Heart left ventricle (tissue), 16 donors: ENCODE data around the gene CENPO. TPM values are rescaled to one million over a fixed set of nuclear protein-coding genes. Genes with fewer than 3 reads are reported as not detected.

Source experiments
- ATAC-seq, 4 donors: fragments of 200-7000 bp; cut with Tn5 transposase; one replicate each; pipeline ENCODE4 v1.9.1; 2020 to 2022; ENCODE audit warnings: moderate library complexity in 4 of 4, mild to moderate bottlenecking in 3 of 4, moderate number of reproducible peaks in 1 of 4
- DNase-seq, 5 donors: peaks; one replicate each; pipeline ENCODE4 v3.0.0-alpha.2; 2020
- H3K27ac ChIP-seq, 12 donors: fragments of 200-600 bp; sonication (generic) in 4 of 12; one replicate each; pipeline versions ENCODE4 v1.5.0 to v1.8.0; 2016 to 2022; ENCODE audit warnings: mild to moderate bottlenecking in 2 of 12
- H3K27me3 ChIP-seq, 9 donors: fragments of 200-600 bp; sonication (generic) in 2 of 9; one replicate each; pipeline versions ENCODE4 v1.5.1 to v1.8.0; 2016 to 2022; ENCODE audit warnings: mild to moderate bottlenecking in 3 of 9
- H3K36me3 ChIP-seq, 9 donors: fragments of 200-600 bp; sonication (generic) in 2 of 9; one replicate each; pipeline versions ENCODE4 v1.5.0 to v1.8.0; 2018 to 2022; ENCODE audit warnings: mild to moderate bottlenecking in 2 of 9
- H3K4me1 ChIP-seq, 12 donors: fragments of 200-600 bp; sonication (generic) in 4 of 12; one replicate each; pipeline versions ENCODE4 v1.5.0 to v1.8.0; 2016 to 2022; ENCODE audit warnings: mild to moderate bottlenecking in 3 of 12
- H3K4me3 ChIP-seq, 12 donors: fragments of 200-600 bp; sonication (generic) in 4 of 12; one replicate each; pipeline versions ENCODE4 v1.5.0 to v1.8.0; 2017 to 2022; ENCODE audit warnings: mild to moderate bottlenecking in 9 of 12, moderate library complexity in 4 of 12
- H3K9me3 ChIP-seq, 12 donors: fragments of 200-600 bp; sonication (generic) in 4 of 12; one replicate each; pipeline versions ENCODE4 v1.5.0 to v1.8.0; 2016 to 2022; ENCODE audit warnings: mild to moderate bottlenecking in 1 of 12
- POLR2A ChIP-seq, 2 donors: fragments of 450-650 bp; IDR thresholded peaks; one replicate each; pipeline ENCODE4 v1.6.1; 2017; ENCODE audit warnings: antibody characterized with exemption in 2 of 2, mild to moderate bottlenecking in 2 of 2, moderate library complexity in 2 of 2
- WGBS, 4 donors: extraction: QIAGEN DNeasy Blood & Tissue Kit in 2 of 4; methylation state at CpG; one replicate each; pipeline versions ENCODE4 v1.1.5 to v1.1.7; 2013 to 2018; 5-methylcytosine and 5-hydroxymethylcytosine counted together
- intact Hi-C, 10 donors: fragments of 100-400 bp; cut with DNase I; formaldehyde crosslinking; loops; one replicate each; pipeline versions ENCODE4 v1.11.1 to v1.14.2; 2022
- polyA plus RNA-seq, 2 donors: library from polyadenylated mRNA; stranded (reverse); fragments of 200-250 nt; gene quantifications; one replicate each; pipeline ENCODE4 v1.2.3, GENCODE V29; 2013
- total RNA-seq, 9 donors: library from RNA; depleted of rRNA in 2 of 9; stranded (reverse); fragments of >200 nt in 2 of 9; fragmentation: NEBNext Ultra II Directional in 3 of 9; extraction: Animal tissue kit (Norgen Biotek cat#: 25700) in 3 of 9; gene quantifications; one replicate each; pipeline versions ENCODE4 v1.1.0 to v1.2.4, GENCODE V29; 2016 to 2023
- TF ChIP-seq, protein P1 (sequence below), 12 donors: fragments of 200-600 bp; sonication (generic) in 4 of 12; IDR thresholded peaks; one replicate each; pipeline versions ENCODE4 v1.5.0 to v1.8.0; 2018 to 2022; ENCODE audit warnings: antibody characterized with exemption in 12 of 12, mild to moderate bottlenecking in 5 of 12
- donor health status: ischemic (EF 13 %, LVEDD 7.1; RV severe dilation, severe dysfunction).
- donor health status: healthy with polysubstance abuse.
- donor health status: DM: no; HTN: yes; CAD: no.
- donor health status: DM: no; HTN: no; CAD: no.
- donor health status: ischemic (EF 25% LVEDD 6.9; RV normal size, moderate dysfunction).
- donor health status: ischemic (EF 25% LVEDD 5.7; RV mildly dilated, moderate dysfunction).
- donor health status: healthy.
- donor health status: DM: yes; HTN: yes; CAD: no.
- donor health status: ischemic (EF 35%, LVEDD 5.7; RV mildly dilated, moderate dysfunction).
- donor health status: nonischemic (EF 11% LVEDD 7.7; RV severe dilation, severe dysfunction).
- donor health status: DM: yes; HTN: yes; CAD: no.
- donor health status: PGD.
- donor health status: ischemic (EF 29% LVEDD 5.4; RV normal size, mild dysfunction).
- donor health status: nonischemic (EF 23%, LVEDD 6.1; RV moderate dilation, normal function).

CENPO gene
- total and polyA plus RNA-seq, 11 donors = 1.5 to 9.2 (median 2.4) TPM

DNA sequence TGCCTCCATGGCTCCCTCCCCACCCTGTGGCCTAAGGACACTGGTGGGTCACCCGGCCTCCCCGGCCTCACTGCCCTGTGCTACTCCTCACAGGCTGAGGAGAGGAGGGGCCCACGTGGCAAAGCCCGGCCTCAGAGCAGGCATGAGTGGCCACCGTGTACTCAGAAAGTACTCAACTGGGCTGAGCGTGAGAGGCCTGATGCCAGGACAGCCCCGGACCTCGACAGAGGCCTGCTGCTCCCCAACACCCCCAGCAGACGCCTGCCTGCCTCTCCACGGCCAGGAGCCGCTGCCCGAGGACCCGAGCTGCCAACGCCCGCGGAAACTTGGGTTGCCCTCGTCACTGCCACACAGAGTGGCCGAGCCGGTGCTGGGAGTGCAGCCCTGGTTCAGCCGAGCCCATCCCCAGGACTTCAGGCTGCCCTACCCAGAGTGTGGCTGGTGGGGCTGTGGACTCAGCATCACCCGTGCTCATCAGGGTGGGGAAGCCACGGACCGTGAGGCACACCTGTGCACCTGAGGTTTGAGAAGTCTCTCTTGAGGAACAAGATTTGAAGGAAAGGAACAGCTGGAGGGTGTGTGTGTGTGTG is 59.3 kb downstream of the CENPO start:
- intact Hi-C loops = no loop called here
- no peak for TF ChIP-seq POLR2A (IDR thresholded peaks at IDR 0.05)
- no peaks in the 10 kb centered on the region for H3K36me3 ChIP-seq
- H3K4me1 ChIP-seq = peaks cover 0 to 51% (median 11%) of the 10 kb centered on the region in 12 donors
- H3K27me3 ChIP-seq = no peaks in the 10 kb centered on the region
- no peak for DNase-seq
- no peak overlapping the region for H3K27ac ChIP-seq
- H3K4me3 ChIP-seq = no peak overlapping the region
- H3K9me3 ChIP-seq = no peaks in the 10 kb centered on the region
- no peak for ATAC-seq
- 91 to 97% (median 94%) methylated on average over 3 to 23 of the region's 23 CpGs for WGBS, 4 donors

DNA sequence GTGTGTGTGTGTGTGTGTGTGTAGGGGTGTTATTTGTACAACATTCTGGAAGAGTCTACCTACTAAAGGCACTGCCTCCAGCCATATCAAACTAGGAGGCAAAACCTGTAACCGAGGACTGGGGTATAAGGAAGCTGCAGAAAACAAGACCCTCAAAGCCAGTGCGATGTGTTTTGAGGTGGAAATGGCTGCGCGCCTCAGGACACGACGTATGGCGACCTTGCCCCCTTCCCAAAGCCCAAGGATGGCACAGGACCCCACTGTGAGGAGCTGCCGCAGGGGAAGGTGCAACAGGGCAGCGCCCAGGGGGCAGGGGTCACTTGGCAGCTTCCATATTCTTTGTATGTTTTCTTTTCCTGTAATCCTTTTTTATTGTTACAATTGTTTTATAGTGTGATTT is 59.8 kb downstream of the CENPO start:
- no peak overlapping the region for H3K27ac ChIP-seq
- no peaks in the 10 kb centered on the region for H3K36me3 ChIP-seq
- H3K4me3 ChIP-seq = no peak overlapping the region
- intact Hi-C loops = no loop called here
- peaks cover 0 to 52% (median 11%) of the 10 kb centered on the region in 12 donors for H3K4me1 ChIP-seq
- no peak for ATAC-seq
- WGBS, 4 donors = 91 to 97% (median 95%) methylated on average over 9 of the region's 9 CpGs
- H3K9me3 ChIP-seq = no peaks in the 10 kb centered on the region
- H3K27me3 ChIP-seq = no peaks in the 10 kb centered on the region
- no peak for TF ChIP-seq POLR2A (IDR thresholded peaks at IDR 0.05)
- TF ChIP-seq, protein P1, sequence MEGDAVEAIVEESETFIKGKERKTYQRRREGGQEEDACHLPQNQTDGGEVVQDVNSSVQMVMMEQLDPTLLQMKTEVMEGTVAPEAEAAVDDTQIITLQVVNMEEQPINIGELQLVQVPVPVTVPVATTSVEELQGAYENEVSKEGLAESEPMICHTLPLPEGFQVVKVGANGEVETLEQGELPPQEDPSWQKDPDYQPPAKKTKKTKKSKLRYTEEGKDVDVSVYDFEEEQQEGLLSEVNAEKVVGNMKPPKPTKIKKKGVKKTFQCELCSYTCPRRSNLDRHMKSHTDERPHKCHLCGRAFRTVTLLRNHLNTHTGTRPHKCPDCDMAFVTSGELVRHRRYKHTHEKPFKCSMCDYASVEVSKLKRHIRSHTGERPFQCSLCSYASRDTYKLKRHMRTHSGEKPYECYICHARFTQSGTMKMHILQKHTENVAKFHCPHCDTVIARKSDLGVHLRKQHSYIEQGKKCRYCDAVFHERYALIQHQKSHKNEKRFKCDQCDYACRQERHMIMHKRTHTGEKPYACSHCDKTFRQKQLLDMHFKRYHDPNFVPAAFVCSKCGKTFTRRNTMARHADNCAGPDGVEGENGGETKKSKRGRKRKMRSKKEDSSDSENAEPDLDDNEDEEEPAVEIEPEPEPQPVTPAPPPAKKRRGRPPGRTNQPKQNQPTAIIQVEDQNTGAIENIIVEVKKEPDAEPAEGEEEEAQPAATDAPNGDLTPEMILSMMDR (IDR thresholded peaks at IDR 0.05) = no peak
- no peak for DNase-seq

DNA sequence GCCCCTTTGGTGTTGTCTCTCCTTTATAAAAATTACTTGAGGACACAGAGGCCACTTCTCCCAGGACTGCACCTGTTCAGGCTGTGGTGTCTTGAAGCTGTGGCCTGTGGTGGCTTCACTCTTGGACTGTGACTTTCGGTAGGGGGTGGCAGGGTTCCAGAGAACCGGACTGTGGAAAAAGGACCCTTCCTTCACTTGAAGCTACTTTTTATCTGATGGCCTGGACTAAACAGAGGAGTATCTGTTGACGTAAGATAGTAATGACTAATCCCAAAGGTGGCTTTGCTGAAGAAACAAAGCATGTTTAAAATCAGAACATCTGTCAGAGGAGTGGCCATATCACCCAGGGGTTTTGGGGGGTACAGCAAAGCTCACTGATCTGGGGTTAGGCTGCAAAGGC is 60.8 kb downstream of the CENPO start:
- intact Hi-C loops = no loop called here
- peaks cover 0 to 52% (median 11%) of the 10 kb centered on the region in 12 donors for H3K4me1 ChIP-seq
- no peak overlapping the region for H3K4me3 ChIP-seq
- H3K9me3 ChIP-seq = no peaks in the 10 kb centered on the region
- H3K27ac ChIP-seq = peak overlapping the region in 9 of 12 donors; percentile 57 to 89 (median 77)
- H3K36me3 ChIP-seq = no peaks in the 10 kb centered on the region
- H3K27me3 ChIP-seq = no peaks in the 10 kb centered on the region
- no peak for DNase-seq
- no peak for ATAC-seq
- TF ChIP-seq, protein P1 (IDR thresholded peaks at IDR 0.05) = no peak
- TF ChIP-seq POLR2A (IDR thresholded peaks at IDR 0.05) = no peak
- WGBS, 4 donors = 70 to 84% (median 82%) methylated on average over 3 of the region's 3 CpGs

DNA sequence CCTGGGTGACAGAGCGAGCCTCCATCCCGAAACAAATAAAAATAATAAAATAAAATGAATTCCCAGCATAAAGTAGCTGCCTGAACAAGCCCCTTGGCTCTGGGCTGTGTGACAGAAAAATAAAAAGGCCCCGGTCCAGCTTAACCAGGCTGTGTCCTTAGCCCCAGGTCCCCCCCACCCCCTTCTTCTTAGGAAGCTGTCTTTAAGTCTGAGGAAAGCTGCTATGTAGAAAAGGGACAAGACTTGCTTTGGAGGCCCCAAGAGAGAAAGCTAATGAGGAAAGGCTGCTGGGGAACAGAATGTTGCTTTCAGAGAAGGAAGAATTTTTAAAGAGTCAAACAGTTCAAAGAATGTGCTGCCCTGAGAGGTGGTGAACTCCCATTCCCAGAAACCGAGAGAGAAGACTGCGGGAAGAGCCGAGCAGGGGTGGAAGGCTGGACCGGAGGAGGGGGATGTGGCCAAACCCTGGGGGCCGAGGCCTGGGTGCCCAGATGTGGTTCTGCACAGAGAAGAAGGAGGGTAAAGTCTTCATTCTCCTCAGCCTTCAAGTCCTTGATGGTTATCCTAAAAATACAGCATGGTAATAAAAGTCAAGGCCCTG is 61.9 kb downstream of the CENPO start:
- WGBS, 4 donors = 73 to 84% (median 82%) methylated on average over 8 of the region's 8 CpGs
- peak in 1 of 5 donors; percentile 56 for DNase-seq
- peak; percentile 25 to 59 (median 34) for ATAC-seq

More for the DNA sequence above, 61.9 kb downstream of the CENPO start:
- peaks cover 0 to 52% (median 12%) of the 10 kb centered on the region in 12 donors for H3K4me1 ChIP-seq
- intact Hi-C loops = loop anchor here in 1 of 10 donors (5.0 kb wide), 1 partner anchor 67 kb away; the partner anchor contains the start of gene ADCY3
- TF ChIP-seq, protein P1 (IDR thresholded peaks at IDR 0.05) = no peak
- no peak for TF ChIP-seq POLR2A (IDR thresholded peaks at IDR 0.05)
- H3K9me3 ChIP-seq = no peaks in the 10 kb centered on the region
- H3K27ac ChIP-seq = peak overlapping the region; percentile 57 to 89 (median 75)
- H3K36me3 ChIP-seq = no peaks in the 10 kb centered on the region
- H3K27me3 ChIP-seq = no peaks in the 10 kb centered on the region
- no peak overlapping the region for H3K4me3 ChIP-seq
